ENCODE measurements around the gene FOXD3. TPM values are rescaled to one million over a fixed set of nuclear protein-coding genes. Genes with fewer than 3 reads are reported as not detected.
"Not testable (repeated sequence)": the region's sequence is repeated elsewhere in the genome, so short reads cannot be mapped to it uniquely, and the experiment has no call there.

The FOXD3 gene
- total RNA-seq, 1 experiment from 2014 or later, result 25.8 TPM

- Histone ChIP-seq H3K4ac (ENCODE audit: low read depth, low read length) (no peak overlapping the region), H4K5ac (ENCODE audit: insufficient read length, low read depth, low read length) (no peak overlapping the region), H2BK12ac (ENCODE audit: insufficient read length, low read depth, low read length) (no peak overlapping the region), H3K4me1 (ENCODE audit: insufficient read depth, low read length) (peaks cover 3% of the 10 kb centered on the region), H3K23ac (ENCODE audit: insufficient read length, low read depth, low read length) (no peak overlapping the region), H3K79me1 (ENCODE audit: insufficient read depth, low read depth, low read length, poor library complexity, severe bottlenecking) (no peaks in the 10 kb centered on the region), H2AFZ (ENCODE audit: low read length) (no peak overlapping the region), H3K9me3 (ENCODE audit: control insufficient read depth, low read depth, low read length) (no peaks in the 10 kb centered on the region), H3T11ph (ENCODE audit: low read length) (no peak overlapping the region), H2BK20ac (ENCODE audit: low read depth, low read length, poor library complexity, severe bottlenecking) (no peak overlapping the region), H3K27ac (ENCODE audit: insufficient read length, low read depth, low read length) (no peak overlapping the region), H4K91ac (ENCODE audit: insufficient read length, low read depth, low read length) (no peak overlapping the region), H3K18ac (ENCODE audit: insufficient read length, low read depth, low read length) (no peak overlapping the region), H4K8ac (replicated peaks; ENCODE audit: insufficient read length, low read depth, low read length) (no peak overlapping the region), H2BK15ac (ENCODE audit: low read depth, low read length) (no peak overlapping the region), H3K9ac (ENCODE audit: extremely low read depth, insufficient read length, low read length) (no peak overlapping the region), H3K4me2 (ENCODE audit: insufficient read depth, insufficient read length, low read length) (no peak overlapping the region), H3K14ac (ENCODE audit: insufficient read depth, low read length) (no peak overlapping the region), H2BK120ac (ENCODE audit: low read depth, low read length, poor library complexity, severe bottlenecking) (no peak overlapping the region), H4K20me1 (ENCODE audit: control insufficient read depth, insufficient read depth, insufficient read length) (no peaks in the 10 kb centered on the region), H3K27me3 (ENCODE audit: insufficient read depth, low read length) (no peaks in the 10 kb centered on the region), H3K56ac (ENCODE audit: insufficient read length, low read depth, low read length) (no peak overlapping the region), H2BK5ac (ENCODE audit: insufficient read length, low read length) (no peak overlapping the region), H2AK5ac (ENCODE audit: insufficient read length, low read length) (no peak overlapping the region), H3K79me2 (ENCODE audit: insufficient read depth, low read length) (no peaks in the 10 kb centered on the region), H3K23me2 (ENCODE audit: insufficient read length, low read depth, low read length, poor library complexity, severe bottlenecking) (no peaks in the 10 kb centered on the region)
- Mint-ChIP-seq H3K36me3 (ENCODE audit: insufficient read depth in 1 of 3, low read depth in 3 of 3) (no peaks in the 10 kb centered on the region), H3K9me3 (no peaks in the 10 kb centered on the region), H3K4me3 (no peak overlapping the region), H3K27ac (no peak overlapping the region), H3K4me1 (peaks cover 2 to 7% of the 10 kb centered on the region in 2 experiments; a peak in 2 of 4 replicates), H3K27me3 (ENCODE audit: low read depth) (peaks cover 2% of the 10 kb centered on the region)
- no peak for DNase-seq
- no CpG with 5 or more reads among the region's 2 CpGs for WGBS (ENCODE audit: extremely low coverage, insufficient read length, low lambda C conversion rate)
- TF ChIP-seq CTCF (conservative IDR thresholded peaks at IDR 0.05), result no peak
Observed at GRCh38 chr1:63352736-63353135, 30.4 kb downstream of the FOXD3 start.

GRCh38 chr1:63356234-63356633 is 33.9 kb downstream of the FOXD3 start:
- H2BK5ac ChIP-seq (ENCODE audit: insufficient read length, low read length); H3K79me1 ChIP-seq (ENCODE audit: insufficient read depth, low read depth, low read length, poor library complexity, severe bottlenecking); H3K56ac ChIP-seq (ENCODE audit: insufficient read length, low read depth, low read length); H2BK120ac ChIP-seq (ENCODE audit: low read depth, low read length, poor library complexity, severe bottlenecking); H2BK20ac ChIP-seq (ENCODE audit: low read depth, low read length, poor library complexity, severe bottlenecking); H2AK5ac ChIP-seq (ENCODE audit: insufficient read length, low read length); H4K5ac ChIP-seq (ENCODE audit: insufficient read length, low read depth, low read length); H2BK15ac ChIP-seq (ENCODE audit: low read depth, low read length); H3K27me3 Mint-ChIP-seq (ENCODE audit: low read depth); H3K4me2 ChIP-seq (ENCODE audit: insufficient read depth, insufficient read length, low read length); H3K4me3 Mint-ChIP-seq; H3K9me3 Mint-ChIP-seq; H3K4ac ChIP-seq (ENCODE audit: low read depth, low read length); H2AFZ ChIP-seq (ENCODE audit: low read length); H3K36me3 Mint-ChIP-seq (ENCODE audit: insufficient read depth in 1 of 3, low read depth in 3 of 3); H3K4me1 Mint-ChIP-seq; H3K23ac ChIP-seq (ENCODE audit: insufficient read length, low read depth, low read length); H2BK12ac ChIP-seq (ENCODE audit: insufficient read length, low read depth, low read length); H3T11ph ChIP-seq (ENCODE audit: low read length); H3K9ac ChIP-seq (ENCODE audit: extremely low read depth, insufficient read length, low read length); H4K8ac ChIP-seq (replicated peaks; ENCODE audit: insufficient read length, low read depth, low read length); H3K18ac ChIP-seq (ENCODE audit: insufficient read length, low read depth, low read length); H4K91ac ChIP-seq (ENCODE audit: insufficient read length, low read depth, low read length); H3K27ac Mint-ChIP-seq; H3K9me3 ChIP-seq (ENCODE audit: control insufficient read depth, low read depth, low read length); H3K79me2 ChIP-seq (ENCODE audit: insufficient read depth, low read length); H3K4me1 ChIP-seq (ENCODE audit: insufficient read depth, low read length); H3K27ac ChIP-seq (ENCODE audit: insufficient read length, low read depth, low read length); DNase-seq; H3K27me3 ChIP-seq (ENCODE audit: insufficient read depth, low read length); H3K14ac ChIP-seq (ENCODE audit: insufficient read depth, low read length); H4K20me1 ChIP-seq (ENCODE audit: control insufficient read depth, insufficient read depth, insufficient read length); H3K23me2 ChIP-seq (ENCODE audit: insufficient read length, low read depth, low read length, poor library complexity, severe bottlenecking): not testable (repeated sequence)
- WGBS (ENCODE audit: extremely low coverage, insufficient read length, low lambda C conversion rate), result no CpG with 5 or more reads among the region's 2 CpGs

Measured in H9 (cell line).